Measurements from ENCODE around the gene ASIC4. TPM values are rescaled to one million over a fixed set of nuclear protein-coding genes. Genes with fewer than 3 reads are reported as not detected.

ASIC4 gene
- total RNA-seq, 1 donor from 2014 or later = 0.26 TPM

- H3K9ac ChIP-seq = no peak overlapping the region
- H3K4me3 ChIP-seq = no peak overlapping the region
- TF ChIP-seq CTCF (IDR thresholded peaks at IDR 0.05) (no peak), EZH2phosphoT487 (IDR thresholded peaks at IDR 0.05) (no peak), EZH2 (IDR thresholded peaks at IDR 0.05) (no peak)
- H3K79me2 ChIP-seq (ENCODE audit: low read depth) = no peaks in the 10 kb centered on the region
- Mint-ChIP-seq H3K4me1 (peaks cover 66% of the 10 kb centered on the region), H3K27me3 (ENCODE audit: insufficient read depth, low read depth) (peaks cover 29% of the 10 kb centered on the region), H3K9me3 (peaks cover 2% of the 10 kb centered on the region), H3K27ac (peak overlapping the region; percentile 79), H3K36me3 (no peaks in the 10 kb centered on the region), H3K4me3 (peak overlapping the region; percentile 72)
- H2AFZ ChIP-seq (replicated peaks) = no peak overlapping the region
- H3K4me1 ChIP-seq = peaks cover 57% of the 10 kb centered on the region
- H3K4me2 ChIP-seq = peak overlapping the region; percentile 67
- peak; percentile 28 for DNase-seq (ENCODE audit: low spot score)
- H3K36me3 ChIP-seq = no peaks in the 10 kb centered on the region
- H4K20me1 ChIP-seq (ENCODE audit: low read depth) = peaks cover 15% of the 10 kb centered on the region
- H3K27me3 ChIP-seq = peaks cover 56% of the 10 kb centered on the region
- peaks cover 52% of the 10 kb centered on the region for H3F3A ChIP-seq (ENCODE audit: low read depth)
- H3K27ac ChIP-seq = no peak overlapping the region
- H3K9me3 ChIP-seq (ENCODE audit: low read depth) = no peaks in the 10 kb centered on the region
Observed at GRCh38 chr2:219526320-219527075, 12.2 kb downstream of the ASIC4 start.

- DNase-seq (ENCODE audit: low spot score) = no peak
- H3F3A ChIP-seq (ENCODE audit: low read depth) = peaks cover 47% of the 10 kb centered on the region
- no peak overlapping the region for H3K9ac ChIP-seq
- H3K79me2 ChIP-seq (ENCODE audit: low read depth) = no peaks in the 10 kb centered on the region
- no peaks in the 10 kb centered on the region for H3K36me3 ChIP-seq
- H3K27ac ChIP-seq = no peak overlapping the region
- Mint-ChIP-seq H3K4me3 (peak overlapping the region; percentile 77), H3K27ac (peak overlapping the region; percentile 79), H3K36me3 (no peaks in the 10 kb centered on the region), H3K9me3 (peaks cover 2% of the 10 kb centered on the region), H3K27me3 (ENCODE audit: insufficient read depth, low read depth) (peaks cover 31% of the 10 kb centered on the region), H3K4me1 (peaks cover 61% of the 10 kb centered on the region)
- peaks cover 56% of the 10 kb centered on the region for H3K27me3 ChIP-seq
- H3K4me2 ChIP-seq = peak overlapping the region; percentile 67
- no peak overlapping the region for H2AFZ ChIP-seq (replicated peaks)
- peaks cover 52% of the 10 kb centered on the region for H3K4me1 ChIP-seq
- H4K20me1 ChIP-seq (ENCODE audit: low read depth) = peaks cover 15% of the 10 kb centered on the region
- TF ChIP-seq EZH2phosphoT487 (IDR thresholded peaks at IDR 0.05) (no peak), CTCF (IDR thresholded peaks at IDR 0.05) (no peak), EZH2 (IDR thresholded peaks at IDR 0.05) (no peak)
- H3K4me3 ChIP-seq = no peak overlapping the region
- H3K9me3 ChIP-seq (ENCODE audit: low read depth) = no peaks in the 10 kb centered on the region
Observed at GRCh38 chr2:219527076-219527394, 12.8 kb downstream of the ASIC4 start.

GRCh38 chr2:219527472-219527871 is 13.2 kb downstream of the ASIC4 start:
- peaks cover 15% of the 10 kb centered on the region for H4K20me1 ChIP-seq (ENCODE audit: low read depth)
- no peaks in the 10 kb centered on the region for H3K36me3 ChIP-seq
- no peak overlapping the region for H3K4me3 ChIP-seq
- peaks cover 48% of the 10 kb centered on the region for H3K4me1 ChIP-seq
- H3K4me3 Mint-ChIP-seq = peak overlapping the region; percentile 77
- no peak overlapping the region for H2AFZ ChIP-seq (replicated peaks)
- H3K36me3 Mint-ChIP-seq = no peaks in the 10 kb centered on the region
- DNase-seq (ENCODE audit: low spot score) = no peak
- H3K9me3 ChIP-seq (ENCODE audit: low read depth) = no peaks in the 10 kb centered on the region
- TF ChIP-seq EZH2phosphoT487 (IDR thresholded peaks at IDR 0.05) (no peak), EZH2 (IDR thresholded peaks at IDR 0.05) (no peak), CTCF (IDR thresholded peaks at IDR 0.05) (no peak)
- H3K27me3 Mint-ChIP-seq (ENCODE audit: insufficient read depth, low read depth) = peaks cover 31% of the 10 kb centered on the region
- H3K9ac ChIP-seq = no peak overlapping the region
- no peak overlapping the region for H3K27ac ChIP-seq
- peak overlapping the region; percentile 79 for H3K27ac Mint-ChIP-seq
- peak overlapping the region; percentile 67 for H3K4me2 ChIP-seq
- peaks cover 2% of the 10 kb centered on the region for H3K9me3 Mint-ChIP-seq
- H3K79me2 ChIP-seq (ENCODE audit: low read depth) = no peaks in the 10 kb centered on the region
- peaks cover 43% of the 10 kb centered on the region for H3F3A ChIP-seq (ENCODE audit: low read depth)
- peaks cover 59% of the 10 kb centered on the region for H3K4me1 Mint-ChIP-seq
- peaks cover 53% of the 10 kb centered on the region for H3K27me3 ChIP-seq

Measured in neural progenitor cell (in vitro differentiated cells).